HG02610 (cell line): ENCODE data around the gene PLA2G2F.

Experiments used
- ATAC-seq: cut with Tn5 transposase; IDR thresholded peaks from one replicate; pipeline ENCODE4 v1.9.1; 2021; ENCODE audit warnings: mild to moderate bottlenecking, moderate library complexity; ENCODE audit not compliant: unreplicated experiment

Gene PLA2G2F

DNA sequence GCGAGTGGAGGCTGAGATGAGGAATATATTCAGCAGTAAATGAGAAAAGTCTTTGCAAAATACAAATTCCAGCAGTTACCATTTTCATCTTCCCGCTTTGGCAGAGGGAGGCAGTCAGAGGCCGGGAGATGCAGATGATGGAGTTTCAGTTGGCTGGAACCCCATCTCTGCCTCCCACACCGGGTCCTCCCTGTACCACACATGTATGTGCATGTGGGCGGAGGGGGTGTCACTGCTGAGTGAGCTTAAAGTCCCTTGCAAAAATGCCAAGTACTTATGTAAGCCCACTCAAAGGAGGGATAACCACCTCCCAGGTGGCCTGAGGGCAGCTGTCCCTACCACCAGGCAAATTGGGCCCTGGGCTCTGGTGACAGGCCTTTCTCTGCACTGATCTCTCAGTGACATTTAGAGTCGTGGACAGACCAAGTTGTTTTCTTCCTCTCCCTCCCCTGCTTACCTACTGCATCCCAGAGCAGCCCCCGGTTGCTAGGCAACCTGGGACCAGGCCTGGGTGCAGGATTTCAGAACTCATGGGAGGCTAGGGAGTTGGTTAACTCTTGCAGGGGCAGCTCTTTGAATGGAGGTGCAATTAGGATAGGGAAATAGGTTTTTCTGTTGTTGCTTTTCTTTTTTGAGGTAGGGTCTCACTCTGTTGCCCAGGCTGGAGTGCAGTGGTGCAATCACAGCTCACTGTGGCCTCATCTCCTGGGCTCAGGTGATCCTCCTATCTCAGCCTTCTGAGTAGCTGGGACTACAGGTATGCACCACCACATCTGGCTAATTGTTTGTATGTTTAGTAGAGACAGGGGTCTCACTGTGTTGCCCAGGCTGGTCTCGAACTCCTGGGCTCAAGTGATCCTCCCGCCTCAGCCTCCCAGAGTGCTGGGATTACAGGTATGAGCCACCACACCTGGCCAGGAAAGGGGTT, 29.7 kb downstream of the PLA2G2F start:
- no peak for ATAC-seq

DNA sequence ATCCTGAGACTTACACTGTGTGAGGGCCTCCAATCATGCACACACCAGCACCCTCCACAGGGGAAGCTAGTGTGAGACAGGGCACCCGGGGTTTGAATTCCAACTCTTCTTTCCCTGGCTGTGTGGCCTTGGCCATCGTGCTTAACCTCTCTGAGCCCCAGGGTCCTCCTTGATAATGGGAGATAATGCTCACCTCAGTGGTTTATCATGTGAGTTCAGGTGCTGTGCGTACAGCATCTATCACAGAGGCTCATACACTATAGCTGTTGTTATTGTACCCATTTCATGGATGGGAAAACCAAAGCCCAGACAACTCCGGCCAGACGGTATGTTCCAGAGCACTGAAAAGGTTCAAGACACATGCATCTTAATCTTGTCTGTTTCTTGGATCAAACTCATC, 30.8 kb downstream of the PLA2G2F start:
- no peak for ATAC-seq

DNA sequence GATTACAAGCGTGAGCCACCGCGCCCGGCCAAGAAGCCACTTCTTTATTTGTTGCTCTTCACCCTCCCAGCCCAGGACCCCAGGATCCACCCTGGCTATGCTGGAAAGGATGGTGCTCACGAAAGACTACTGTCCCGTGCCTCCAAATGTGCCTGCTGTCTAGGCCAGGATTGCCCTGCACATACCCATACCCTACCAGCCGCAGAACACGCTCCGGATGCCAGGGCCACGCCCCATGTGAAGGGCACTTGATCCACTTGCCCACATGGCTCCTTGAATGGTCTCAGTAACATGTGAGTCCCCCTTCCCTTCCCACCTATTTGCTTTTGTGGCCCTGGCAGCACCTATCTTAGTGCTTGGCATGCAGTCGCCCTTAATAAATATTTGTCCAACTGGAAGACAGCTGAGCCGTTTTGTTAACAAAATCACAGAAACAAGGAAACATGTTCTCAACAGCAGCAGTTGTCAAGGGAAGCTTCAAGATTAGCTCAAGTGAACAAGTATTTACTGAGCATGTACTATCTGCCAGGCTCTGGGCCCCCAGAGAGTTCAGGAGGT, 33.0 kb downstream of the PLA2G2F start:
- ATAC-seq = no peak

DNA sequence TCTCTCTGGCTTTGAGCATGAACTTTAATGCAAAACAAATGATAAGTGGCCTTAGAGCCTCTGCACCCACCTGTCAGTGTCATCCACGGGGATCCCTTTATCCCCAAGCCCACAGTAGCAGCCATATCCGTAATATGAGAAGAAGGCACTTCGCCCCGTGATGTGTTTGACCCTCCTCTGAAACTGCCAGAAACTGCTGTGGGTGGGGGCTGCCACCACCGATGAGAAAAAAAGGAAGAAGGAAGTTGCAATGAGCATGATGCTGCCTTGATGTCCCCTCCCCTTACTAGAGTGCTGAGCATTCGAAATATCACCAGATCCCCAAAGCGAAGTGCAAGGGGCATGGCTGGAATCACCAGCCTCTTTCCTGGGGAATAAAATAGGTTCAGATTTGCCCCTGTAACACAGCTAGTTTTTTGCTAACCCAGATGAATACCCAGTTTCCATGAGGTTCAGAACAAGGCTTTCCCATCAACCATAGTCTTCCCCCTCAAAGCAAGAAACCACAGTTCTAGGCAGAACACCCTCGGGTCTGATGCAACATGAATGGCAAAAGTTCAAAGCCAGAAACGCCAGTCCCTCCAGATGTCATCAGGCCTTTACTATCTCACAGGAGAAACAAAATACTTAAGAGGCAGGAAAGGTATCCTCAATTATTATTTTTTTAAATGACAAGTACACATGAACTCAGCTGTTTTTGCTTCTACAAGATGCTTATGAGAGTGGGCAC, 36.0 kb downstream of the PLA2G2F start:
- ATAC-seq = no peak

DNA sequence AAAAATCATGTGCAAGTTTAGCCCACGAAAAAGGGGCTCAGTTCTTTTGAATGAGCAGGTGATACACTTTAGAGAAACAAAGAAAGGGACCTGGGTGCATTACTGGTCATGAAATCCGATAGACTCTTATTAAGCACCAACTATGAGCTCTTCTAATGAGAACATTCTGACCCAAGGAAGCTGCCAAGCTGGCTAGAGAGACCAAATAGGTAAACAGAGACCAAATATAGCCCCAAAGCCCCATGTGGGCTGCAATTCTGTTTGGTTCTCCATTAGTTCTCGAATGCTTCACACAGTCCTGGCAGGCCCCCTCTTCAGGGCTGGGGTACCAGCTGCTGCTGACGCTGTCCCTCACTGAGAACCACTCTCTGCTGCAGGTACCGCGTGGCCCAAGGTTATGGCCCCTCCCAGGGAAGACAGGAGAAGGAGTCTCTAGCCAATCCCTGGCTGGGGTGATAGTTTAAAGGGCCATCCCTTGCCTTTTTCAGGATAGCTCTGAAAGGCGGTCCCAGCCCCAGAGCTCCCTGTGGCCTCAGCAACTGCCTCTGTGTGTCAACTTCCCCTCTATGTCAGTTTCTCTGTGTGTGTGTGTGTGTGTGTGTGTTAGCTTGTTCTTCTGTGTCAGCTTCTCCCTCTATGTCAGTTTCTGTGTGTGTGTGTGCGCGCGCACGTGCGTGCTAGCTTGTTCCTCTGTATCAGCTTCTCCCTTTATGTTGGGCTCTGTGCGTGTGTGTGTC, 39.7 kb downstream of the PLA2G2F start:
- no peak for ATAC-seq

DNA sequence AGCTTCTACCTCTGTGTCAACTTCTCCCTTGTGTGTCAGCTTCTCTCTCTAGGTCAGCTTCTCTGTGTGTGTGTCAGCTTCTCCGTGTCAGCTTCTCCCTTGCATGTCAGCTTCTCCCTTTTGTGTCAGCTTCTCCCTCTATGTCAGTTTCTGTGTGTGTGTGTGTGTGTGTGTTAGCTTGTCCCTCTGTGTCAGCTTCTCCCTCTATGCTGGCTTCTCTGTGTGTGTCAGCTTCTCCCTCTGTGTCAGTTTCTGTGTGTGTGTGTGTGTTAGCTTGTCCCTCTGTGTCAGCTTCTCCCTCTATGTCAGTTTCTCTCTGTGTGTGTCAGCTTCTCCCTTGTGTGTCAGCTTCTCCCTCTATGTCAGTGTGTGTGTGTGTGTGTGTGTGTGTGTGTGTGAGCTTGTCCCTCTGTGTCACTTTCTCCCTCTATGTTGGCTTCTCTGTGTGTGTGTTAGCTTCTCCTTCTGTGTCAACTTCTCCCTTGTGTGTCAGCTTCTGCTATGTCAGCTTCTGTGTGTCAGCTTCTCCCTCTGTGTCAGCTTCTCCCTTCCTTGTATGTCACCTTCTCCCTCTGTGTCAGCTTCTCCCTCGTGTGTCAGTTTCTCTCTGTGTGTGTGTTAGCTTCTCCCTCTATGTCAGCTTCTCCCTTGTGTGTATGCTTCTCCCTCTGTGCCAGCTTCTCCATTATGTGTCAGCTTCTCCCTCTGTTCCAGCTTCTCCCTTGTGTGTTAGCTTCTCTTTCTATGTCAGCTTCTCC, 40.4 kb downstream of the PLA2G2F start:
- ATAC-seq = no peak

DNA sequence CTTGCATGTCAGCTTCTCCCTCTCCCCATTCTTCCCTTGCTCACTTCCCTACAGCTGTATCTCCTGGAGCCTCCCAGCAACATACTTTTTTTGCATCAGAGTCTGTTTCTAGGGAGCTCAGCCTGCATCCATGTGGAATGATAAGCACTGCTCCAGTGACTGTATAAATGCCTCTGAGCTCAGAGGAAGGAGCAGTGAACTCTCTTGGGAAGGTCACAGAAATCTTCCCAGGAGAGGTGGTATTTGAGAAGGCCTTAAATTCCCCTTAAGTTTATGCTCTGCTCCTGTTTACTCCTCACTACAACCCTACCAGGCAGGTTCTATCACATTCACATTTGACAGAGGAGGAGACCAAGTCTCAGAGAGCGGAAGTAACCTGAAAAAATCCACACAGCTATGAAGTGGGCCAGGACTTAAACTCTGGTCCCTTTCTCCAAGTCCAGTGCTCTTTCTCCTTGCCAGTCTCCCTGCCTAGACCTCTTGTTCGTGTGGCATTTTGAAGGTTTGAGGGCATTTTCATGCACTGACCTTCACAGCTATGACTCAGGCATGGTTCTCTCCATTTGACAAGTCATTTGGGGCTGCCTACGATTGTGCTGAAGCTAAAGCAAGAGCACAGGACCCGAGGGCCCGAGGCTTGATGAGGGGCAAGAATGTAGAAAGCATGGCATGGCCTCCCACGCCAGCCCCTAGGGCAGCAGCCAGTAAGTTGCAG, 41.2 kb downstream of the PLA2G2F start:
- ATAC-seq = no peak

DNA sequence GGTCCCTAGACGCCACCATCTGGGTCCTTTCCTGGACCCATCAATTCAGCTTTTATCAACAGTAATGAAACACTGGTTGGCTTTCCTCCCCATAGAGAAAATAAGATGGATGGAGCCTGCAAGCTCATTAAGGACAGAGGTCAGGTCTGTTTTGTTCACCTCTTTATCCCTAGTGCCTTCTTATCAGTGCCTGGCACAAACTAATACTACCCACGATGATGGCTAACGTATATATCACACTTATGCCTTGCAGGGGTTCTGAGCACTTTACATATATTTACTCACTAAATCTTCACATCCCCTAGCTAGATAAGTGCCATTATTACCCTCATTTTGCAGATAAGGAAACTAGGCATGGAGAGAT, 41.7 kb downstream of the PLA2G2F start:
- no peak for ATAC-seq

DNA sequence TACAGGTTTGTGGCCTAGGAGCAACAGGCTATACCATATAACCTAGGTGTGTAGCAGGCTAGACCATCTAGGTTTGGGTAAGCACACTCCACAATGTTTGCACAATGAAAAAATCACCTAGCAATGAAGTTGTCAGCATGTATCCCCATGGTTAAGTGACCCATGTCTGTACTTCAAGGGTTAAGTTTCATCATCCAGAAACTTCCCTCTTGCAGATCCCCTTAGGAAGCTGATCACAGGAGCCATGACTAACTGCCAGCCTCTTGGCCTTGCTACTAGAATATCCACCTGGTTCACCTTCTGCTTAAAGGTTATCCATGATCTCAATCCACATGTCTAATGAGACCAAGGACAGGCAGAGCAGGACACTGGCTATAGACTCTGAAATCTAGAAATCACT, 43.3 kb downstream of the PLA2G2F start:
- no peak for ATAC-seq

DNA sequence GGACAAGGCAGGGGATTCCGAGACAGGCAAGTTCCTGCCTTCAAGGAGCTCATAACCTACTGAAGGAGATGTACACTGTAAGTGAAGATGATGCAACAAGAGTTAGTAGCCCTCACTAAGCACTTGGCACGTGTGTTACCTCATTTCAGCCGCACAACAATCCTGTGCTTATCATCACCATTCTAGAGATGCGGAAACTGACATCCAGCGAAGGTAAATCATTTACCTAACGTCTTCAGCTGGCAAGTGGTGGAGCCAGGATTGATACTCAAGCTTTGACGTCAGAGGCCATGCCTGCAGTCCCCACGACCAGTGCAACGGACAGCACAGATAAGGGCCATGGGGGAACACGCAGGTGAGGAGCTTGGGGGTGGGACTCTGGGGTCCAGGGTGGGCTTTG, 43.9 kb downstream of the PLA2G2F start:
- no peak for ATAC-seq

DNA sequence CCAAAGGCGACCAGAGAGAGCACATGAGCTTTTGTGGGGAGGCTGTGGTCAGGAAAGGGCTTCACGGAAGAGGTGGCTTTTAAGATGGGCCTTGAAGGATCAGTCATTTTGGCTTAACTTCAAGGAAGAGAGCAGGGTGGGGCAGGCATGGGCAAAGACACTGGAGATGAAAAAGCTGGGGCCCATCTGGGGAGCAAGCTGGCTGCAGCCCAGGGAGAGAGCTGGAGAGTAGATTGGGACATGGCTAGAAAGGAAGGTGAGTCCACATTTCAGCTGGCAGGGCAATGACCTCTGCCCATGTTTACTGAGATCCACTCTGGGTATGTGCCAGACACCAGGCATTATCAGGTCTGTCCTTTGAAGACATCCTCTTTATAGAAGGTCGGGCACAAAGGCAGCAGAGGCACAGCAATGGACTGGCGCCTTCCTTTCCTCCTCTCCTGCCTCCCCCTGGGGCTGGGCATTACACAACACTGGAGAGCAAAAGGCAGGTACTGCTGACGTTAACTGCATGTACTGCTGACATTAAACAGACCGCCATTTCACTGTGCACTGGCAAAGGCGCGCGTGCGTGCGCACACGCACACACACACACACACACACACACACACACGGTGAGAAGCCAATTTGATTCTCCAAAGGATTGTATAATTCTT, 44.6 kb downstream of the PLA2G2F start:
- no peak for ATAC-seq

DNA sequence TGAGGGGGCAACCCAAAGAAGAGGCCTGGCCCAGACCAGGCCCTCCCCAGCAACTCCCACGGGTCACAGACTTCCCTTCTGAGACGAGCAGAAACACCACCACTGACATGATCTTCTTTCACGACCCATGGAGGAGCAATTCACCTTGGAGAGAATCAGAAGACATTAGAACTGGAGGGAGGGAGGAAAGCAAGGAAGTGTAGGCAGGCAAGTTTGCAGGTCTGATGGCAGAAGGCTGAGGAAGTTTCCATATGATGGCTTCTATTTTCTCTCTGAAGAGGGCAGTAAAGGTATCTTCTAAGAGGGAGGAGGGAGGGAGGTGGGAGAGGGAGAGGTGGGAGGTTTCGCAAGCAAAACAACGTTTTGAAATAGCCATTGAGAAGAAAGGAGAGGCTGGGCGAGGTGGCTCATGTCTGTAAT, 45.4 kb downstream of the PLA2G2F start:
- no peak for ATAC-seq

DNA sequence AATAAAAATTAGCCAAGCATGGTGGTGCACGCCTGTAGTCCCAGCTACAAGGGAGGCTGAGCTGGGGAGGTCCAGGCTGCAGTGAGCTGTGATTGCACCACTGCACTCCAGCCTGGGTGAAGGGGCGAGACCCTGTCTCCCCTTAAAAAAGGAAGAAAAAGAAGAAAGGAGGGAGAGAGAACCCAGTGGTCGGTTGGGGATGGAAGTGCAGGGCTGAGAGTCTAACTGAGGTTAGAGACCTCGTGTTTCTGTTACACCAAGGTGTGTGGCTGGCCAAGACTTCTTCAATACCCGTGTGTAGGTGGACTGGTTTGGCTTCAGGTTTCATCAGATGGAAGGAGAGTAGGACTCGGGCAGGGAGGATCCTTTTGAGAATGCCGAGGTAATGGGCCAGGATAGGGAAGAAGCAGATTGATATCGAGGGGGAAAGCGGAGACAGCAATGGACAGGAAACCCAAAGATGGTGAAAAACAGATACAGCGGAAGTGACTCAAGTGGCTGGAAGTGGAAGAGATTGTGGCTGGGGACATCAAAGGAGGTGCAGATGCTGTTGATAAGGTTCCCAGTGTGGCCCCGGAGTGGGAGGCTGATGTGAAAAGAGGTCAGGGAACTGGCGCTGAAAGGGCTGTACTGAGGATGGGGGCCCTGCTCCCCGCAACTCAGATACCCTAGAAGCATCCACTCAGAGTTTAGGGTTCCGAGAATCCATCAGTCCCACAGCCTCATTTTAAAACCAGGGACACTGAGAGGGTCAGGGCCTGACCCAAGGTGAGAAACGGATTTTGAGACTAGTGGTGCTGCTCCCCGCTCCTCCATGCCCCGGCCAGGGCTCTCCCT, 46.1 kb downstream of the PLA2G2F start:
- ATAC-seq = no peak

DNA sequence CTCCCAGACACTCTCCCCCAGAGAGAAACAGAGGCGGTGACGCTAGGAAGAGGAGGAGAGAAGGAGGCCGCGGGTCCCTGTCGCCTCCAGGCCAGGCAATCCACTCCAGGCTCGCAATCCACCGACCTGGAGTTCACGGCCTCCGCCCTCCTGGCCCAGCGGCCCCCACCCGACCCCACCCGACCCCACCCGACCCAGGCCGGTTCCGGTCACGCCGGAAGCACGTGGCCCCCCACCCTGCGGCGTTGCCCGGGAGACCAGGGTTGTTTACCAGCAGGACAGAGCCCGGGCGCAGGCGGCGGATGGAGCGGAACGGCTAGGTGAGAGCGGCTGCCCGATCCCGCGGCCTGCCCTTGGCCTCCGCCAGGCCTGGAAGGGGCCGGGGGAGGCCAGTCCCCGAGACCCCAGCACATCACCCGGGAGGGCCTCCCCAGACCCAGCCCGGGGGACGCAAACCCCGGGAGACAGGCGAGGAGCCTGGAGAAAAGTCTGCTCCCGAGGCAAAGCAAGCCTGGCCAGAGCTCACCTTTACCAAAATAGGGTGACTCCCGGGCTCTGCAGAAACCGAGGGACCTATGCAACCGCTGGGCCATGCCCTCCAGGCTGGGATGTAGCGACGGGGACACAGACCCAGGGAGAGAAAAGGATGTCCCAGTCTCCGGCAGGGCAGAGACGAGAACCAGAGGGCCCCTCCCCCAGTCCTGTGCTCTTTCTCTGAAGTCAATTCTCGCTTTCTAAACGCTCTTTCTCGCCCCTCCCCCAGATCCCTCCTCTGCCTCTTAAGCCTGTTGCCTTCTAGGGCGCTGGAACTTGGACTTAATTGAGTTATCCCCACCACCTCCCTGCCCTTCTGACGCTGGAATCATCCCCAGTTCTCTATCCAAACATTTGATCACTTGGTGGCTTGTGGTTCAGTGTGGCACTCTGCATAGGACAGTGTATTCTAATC, 47.0 kb downstream of the PLA2G2F start, which contains the start of the genes PLA2G2C and UBXN10:
Gene PLA2G2C (minus strand): TSS at position 685 of the 949 bp plus-strand sequence. CDS start 9,155 bp downstream, outside the sequence.
Gene UBXN10 (plus strand): TSS at position 263 of the 949 bp plus-strand sequence. CDS start 4,466 bp downstream, outside the sequence.
- ATAC-seq = no peak

DNA sequence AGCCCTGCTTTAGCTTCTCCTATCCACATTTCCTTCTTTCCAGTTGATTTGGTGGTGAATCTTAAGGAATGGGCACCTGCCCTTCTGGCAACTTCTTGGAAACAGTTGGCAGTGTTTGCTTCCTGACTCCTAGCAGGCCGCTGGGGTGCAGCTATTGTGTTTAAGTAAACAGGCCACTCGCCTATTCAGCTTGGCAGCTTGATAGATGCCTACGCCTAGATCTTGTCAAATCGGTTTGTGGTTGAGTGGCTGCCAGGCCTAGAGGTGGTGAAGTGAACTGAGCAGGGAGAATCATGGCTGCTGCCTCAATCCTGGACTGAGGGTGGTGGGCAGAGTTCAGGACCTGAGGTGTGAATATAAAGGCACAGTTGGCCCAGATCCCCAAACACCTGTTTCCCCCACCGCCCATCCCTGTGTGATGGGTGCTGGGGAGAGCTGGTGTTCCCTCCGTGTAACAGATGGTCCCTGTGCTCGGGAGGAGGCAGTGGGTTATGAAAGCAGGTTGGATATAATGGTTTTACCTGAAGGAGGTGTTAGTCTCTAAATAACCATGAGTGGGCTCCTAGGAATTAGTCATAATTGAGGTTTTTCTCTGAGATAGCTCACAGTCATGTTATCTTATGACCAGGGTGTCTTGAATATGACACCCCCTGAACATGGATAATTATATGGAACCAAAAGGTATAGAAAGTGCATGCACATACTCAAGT, 48.1 kb downstream of the PLA2G2F start:
- no peak for ATAC-seq

DNA sequence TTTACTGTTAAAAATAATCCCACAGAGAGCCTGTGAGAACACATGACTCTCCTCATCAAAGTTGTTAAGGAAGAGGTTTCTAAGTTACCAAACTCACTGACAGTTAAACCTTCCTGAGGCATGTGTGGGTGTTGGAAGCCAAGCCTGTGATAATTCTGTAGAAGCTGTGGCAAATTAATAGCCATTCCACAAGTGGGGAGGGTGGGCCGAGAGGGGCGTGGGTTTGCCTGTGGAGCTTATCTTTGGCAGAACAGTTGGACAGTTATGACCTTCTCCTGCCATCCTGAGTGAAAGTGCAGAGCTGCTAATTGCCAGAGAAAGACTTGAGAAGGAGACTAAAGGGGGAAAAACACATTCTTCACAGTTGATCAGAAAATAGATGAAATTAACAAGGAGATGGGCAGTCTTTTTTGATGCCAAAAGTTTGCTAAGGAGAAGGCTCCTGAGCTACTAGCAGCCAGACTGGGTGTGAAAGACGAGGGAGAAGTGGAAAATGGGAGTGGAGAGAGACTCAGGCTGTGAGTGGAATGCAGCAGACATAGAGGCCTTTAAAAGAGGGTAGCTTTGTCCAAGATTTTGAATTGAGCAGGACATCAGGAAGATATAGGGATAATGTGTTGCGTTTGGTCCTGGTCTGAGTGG, 48.8 kb downstream of the PLA2G2F start:
- ATAC-seq = no peak
